GM12891 (cell line): ENCODE data around the gene INSIG1.

Experiments
- DNase-seq: peaks from one replicate; pipeline ENCODE4 v3.0.0; 2011; ENCODE audit warnings: low spot score; ENCODE audit not compliant: insufficient read length
- FAIRE-seq: peaks from 2 replicates; lab custom pipeline; 2011; peaks lifted over from hg19 to GRCh38; lab: Jason Lieb, UNC
- PAX5 ChIP-seq: IDR thresholded peaks from 2 replicates; pipeline ENCODE4 v1.6.1; 2011; ENCODE audit warnings: low read length, moderate library complexity, mild to moderate bottlenecking; ENCODE audit not compliant: insufficient read depth, severe bottlenecking
- POLR2A ChIP-seq: IDR thresholded peaks from 2 replicates; pipeline ENCODE4 v1.6.1; 2011; ENCODE audit warnings: low read depth, low read length, control low read depth
- POLR2AphosphoS5 ChIP-seq: IDR thresholded peaks from 2 replicates; pipeline ENCODE4 v1.6.1; 2011; ENCODE audit warnings: low read depth, low read length, control low read depth
- POU2F2 ChIP-seq: IDR thresholded peaks from 2 replicates; pipeline ENCODE4 v1.6.1; 2011; ENCODE audit warnings: low read depth, mild to moderate bottlenecking, control low read depth, low read length, moderate library complexity
- SPI1 ChIP-seq: IDR thresholded peaks from 2 replicates; pipeline ENCODE4 v1.6.1; 2011; ENCODE audit warnings: low read depth, low read length, control low read depth
- TAF1 ChIP-seq: IDR thresholded peaks from 2 replicates; pipeline ENCODE4 v1.6.1; 2011; ENCODE audit warnings: low read depth, low read length, control low read depth

Gene INSIG1

DNA sequence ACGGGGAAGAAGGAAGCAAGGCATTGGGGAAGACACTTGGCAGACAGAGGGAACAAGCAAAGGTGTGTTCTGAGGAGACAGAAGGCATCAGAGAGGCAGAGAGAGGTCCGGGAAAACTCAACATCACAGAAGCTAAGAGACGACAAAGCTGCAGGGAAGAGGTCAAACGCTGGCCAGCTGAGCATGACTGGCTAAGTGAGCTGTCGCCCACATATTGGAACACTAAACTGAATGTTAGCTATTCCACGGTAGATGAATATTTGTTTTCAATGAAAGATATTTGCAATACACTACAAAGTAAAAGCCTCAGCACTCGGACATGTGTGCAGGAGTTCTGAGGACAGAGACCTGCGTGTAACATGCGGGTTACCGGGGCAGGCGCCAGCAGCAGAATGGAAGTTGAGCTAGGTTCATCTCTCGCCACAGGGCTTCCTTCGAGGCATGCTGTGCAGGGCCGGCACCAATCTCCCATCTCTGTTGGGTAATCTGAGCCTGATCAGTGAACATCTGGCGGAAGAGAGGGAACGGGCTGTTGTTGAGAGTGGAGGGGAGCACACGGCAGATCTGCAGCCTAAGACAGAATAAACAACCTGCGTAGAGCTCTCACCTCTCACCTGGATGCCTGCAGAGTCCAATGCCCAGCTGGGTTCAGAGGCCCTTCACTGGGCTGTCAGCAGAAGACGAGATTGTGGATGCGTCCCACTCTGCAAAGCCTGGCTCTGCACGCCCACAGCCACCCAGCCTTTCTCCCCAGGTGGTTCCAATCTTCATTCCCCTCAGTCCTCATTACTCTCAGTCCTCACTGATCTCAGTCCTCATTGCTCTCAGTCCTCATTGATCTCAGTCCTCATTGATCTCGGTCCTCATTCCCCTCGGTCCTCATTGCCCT is 35.9 kb downstream of the INSIG1 start:
- no peak for TF ChIP-seq POLR2A
- TF ChIP-seq SPI1: no peak
- no peak for TF ChIP-seq POU2F2
- no peak for TF ChIP-seq TAF1
- TF ChIP-seq POLR2AphosphoS5: no peak
- TF ChIP-seq PAX5: no peak
- FAIRE-seq: no peak
- no peak for DNase-seq

DNA sequence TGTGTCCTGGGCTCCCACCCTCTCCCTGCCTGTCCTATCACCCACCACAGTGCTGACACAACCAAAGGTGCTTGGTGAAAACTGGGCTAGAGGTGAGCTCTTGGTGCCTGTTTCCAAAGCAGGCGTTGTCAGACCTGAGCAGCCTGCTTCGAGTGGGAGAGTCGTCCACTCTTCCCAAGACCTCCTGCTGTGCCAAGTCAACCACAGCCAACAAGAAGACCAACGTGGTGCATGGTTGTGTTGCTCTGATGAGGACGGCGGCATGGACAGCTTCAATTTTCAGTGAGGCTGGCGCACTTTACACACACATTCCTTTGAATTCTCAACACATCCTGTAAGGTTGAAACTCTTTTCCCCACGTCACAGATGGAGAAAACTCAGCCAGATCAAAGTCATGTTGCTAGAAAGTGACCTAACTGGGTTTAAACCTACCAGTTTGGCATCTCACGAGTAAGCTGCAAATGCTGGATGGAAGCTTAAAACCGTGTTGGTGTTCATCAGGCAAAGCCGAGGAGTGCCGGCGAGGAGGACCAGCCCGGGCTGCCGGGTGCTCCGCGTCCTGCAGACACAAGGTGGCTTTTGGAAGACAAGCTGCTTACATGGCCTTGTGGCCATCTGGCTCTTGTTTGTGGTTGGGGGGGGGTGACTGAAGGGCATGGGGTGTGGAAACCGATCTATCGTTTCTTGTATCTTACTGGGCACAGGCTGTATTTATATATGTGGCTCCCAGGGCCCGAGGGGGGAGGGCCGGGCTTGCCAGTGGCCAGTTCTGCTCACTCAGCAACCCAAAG is 39.3 kb downstream of the INSIG1 start:
- FAIRE-seq (no peak), DNase-seq (no peak)
- TF ChIP-seq POLR2AphosphoS5 (no peak), SPI1 (no peak), POLR2A (no peak), POU2F2 (no peak), PAX5 (no peak), TAF1 (no peak)

GRCh38 chr7:155337946-155338631 is 40.4 kb downstream of the INSIG1 start:
- FAIRE-seq (no peak), DNase-seq (no peak)
- no peak for TF ChIP-seq POU2F2
- no peak for TF ChIP-seq POLR2A

DNA sequence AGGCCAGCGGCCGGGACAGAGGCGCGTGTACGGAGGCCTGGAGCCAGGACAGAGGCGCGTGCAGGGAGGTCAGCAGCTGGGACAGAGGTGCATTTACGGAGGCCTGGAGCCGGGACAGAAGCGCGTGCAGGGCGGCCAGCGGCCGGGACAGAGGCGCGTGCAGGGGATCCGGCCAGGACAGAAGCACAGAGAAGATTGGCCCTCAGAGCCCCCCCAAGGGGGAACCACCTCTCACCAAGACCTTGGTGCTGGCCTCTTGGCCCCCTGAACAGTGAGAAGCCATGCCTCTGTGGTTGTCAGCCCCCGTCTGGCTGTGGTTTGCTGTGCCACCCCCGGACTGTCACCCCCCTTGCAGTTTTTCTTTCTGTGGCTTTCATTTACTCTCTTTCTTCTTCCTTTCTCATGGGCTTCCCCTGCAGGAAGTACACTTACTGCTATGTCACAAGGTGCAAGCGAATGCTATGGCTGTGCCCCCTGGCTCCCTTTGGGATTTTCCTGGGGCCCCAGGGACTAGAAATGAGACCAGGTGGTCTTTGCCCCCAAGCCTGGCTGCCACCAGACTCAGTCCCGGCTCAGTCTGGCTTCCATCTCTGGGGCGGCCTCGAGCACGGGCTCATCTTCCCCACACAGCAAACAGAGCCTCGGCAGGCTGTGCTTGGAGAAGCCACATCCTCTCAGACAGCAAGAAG is 41.1 kb downstream of the INSIG1 start:
- FAIRE-seq: no peak
- TF ChIP-seq POU2F2: no peak
- TF ChIP-seq PAX5: no peak
- TF ChIP-seq TAF1: no peak
- no peak for TF ChIP-seq POLR2A
- no peak for TF ChIP-seq SPI1
- no peak for TF ChIP-seq POLR2AphosphoS5

DNA sequence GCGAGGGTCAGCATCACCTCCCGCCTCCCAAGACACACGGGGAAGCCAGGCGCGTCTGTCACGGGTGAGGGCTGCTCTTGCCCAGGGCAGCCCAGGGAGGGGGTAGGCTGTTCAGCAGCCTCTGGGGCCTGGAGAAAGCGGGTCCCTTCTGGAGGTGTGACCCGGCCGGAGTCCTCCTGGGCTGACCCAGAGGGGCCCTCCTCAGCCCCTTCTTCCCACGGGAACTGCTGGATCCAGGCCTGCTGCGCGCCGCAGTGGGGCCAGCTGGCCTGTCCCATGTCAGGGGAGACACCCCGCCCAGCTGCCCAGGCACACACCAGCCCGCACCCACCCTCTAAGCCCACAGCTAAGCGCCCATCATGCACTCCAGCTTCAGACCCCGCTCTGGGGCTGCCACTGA is 41.8 kb downstream of the INSIG1 start:
- TF ChIP-seq POLR2AphosphoS5 (no peak), POLR2A (no peak), POU2F2 (no peak), TAF1 (no peak), SPI1 (no peak), PAX5 (no peak)
- FAIRE-seq (no peak), DNase-seq (no peak)

More for the DNA sequence above, 41.1 kb downstream of the INSIG1 start:
- DNase-seq: no peak

GRCh38 chr7:155340071-155340531 is 42.4 kb downstream of the INSIG1 start:
- FAIRE-seq (no peak), DNase-seq (no peak)
- no peak for TF ChIP-seq POLR2AphosphoS5
- TF ChIP-seq POLR2A: no peak
- no peak for TF ChIP-seq TAF1
- TF ChIP-seq POU2F2: no peak
- TF ChIP-seq PAX5: no peak
- no peak for TF ChIP-seq SPI1

- FAIRE-seq: no peak
- no peak for DNase-seq
- no peak for TF ChIP-seq POLR2A
- no peak for TF ChIP-seq SPI1
- no peak for TF ChIP-seq POLR2AphosphoS5
These were observed 43.0 kb downstream of the INSIG1 start for GRCh38 chr7:155340721-155341120.

DNA sequence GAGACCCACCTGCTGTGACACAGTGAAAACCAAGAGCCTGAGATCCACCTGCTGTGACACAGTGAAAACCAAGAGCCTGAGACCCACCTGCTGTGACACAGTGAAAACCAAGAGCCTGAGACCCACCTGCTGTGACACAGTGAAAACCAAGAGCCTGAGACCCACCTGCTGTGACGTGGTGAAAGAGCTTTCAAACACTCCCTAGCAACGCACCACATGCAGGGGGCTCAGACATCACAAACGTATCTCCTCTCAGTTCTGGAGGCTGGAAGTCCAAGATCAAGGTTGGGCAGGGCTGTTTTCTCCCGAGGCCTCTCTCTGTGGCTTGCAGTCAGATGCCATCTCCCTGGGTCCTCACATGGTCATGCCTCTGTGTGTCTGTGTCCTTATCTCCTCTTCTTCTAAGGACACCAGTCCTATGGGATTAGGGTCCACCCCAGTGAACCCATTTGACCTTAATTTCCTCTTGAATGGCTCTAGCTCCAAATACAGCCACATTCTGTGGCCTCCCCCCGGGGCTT is 43.8 kb downstream of the INSIG1 start:
- TF ChIP-seq SPI1 (no peak), PAX5 (no peak), POLR2AphosphoS5 (no peak)
- FAIRE-seq (no peak), DNase-seq (no peak)

- no peak for FAIRE-seq
- TF ChIP-seq POLR2A: no peak
- no peak for TF ChIP-seq PAX5
- no peak for TF ChIP-seq TAF1
- TF ChIP-seq POLR2AphosphoS5: no peak
- TF ChIP-seq SPI1: no peak
- no peak for TF ChIP-seq POU2F2
These were observed 44.6 kb downstream of the INSIG1 start for GRCh38 chr7:155342313-155342712.

GRCh38 chr7:155343150-155343549 is 45.5 kb downstream of the INSIG1 start:
- TF ChIP-seq SPI1 (no peak), POU2F2 (no peak), TAF1 (no peak), POLR2A (no peak), PAX5 (no peak), POLR2AphosphoS5 (no peak)
- no peak for DNase-seq
- no peak for FAIRE-seq

More at GRCh38 chr7:155342313-155342712, 44.6 kb downstream of the INSIG1 start:
- DNase-seq: no peak
